Neural cell (in vitro differentiated cells): ENCODE results near the gene FNDC8. TPM values are rescaled to one million over a fixed set of nuclear protein-coding genes. Genes with fewer than 3 reads are reported as not detected.

Experiments used
- H2AFZ ChIP-seq: fragments of 200-600, 300-800 bp; sonication (generic), shearing (Covaris generic); 2 replicates; pipeline ENCODE4 v1.6.0; 2014; ENCODE audit warnings: low read depth, mild to moderate bottlenecking, antibody characterized with exemption, low read length, moderate library complexity
- H3F3A ChIP-seq: fragments of 200-600 bp; shearing (Covaris generic); 2 replicates; pipeline ENCODE4 v1.6.1; 2016; ENCODE audit warnings: mild to moderate bottlenecking, moderate library complexity, mixed read lengths, antibody characterized with exemption, low read length; ENCODE audit not compliant: insufficient read depth, poor library complexity, severe bottlenecking
- H3K27ac ChIP-seq: fragments of 200-600, 300-800 bp; sonication (generic), shearing (Covaris generic); 2 replicates; pipeline ENCODE4 v1.5.1; 2014; ENCODE audit warnings: mild to moderate bottlenecking, low read length, moderate library complexity
- H3K27me3 ChIP-seq: fragments of 300-800, 200-600 bp; sonication (generic), shearing (Covaris generic); 2 replicates; pipeline ENCODE4 v1.6.0; 2014; ENCODE audit warnings: mild to moderate bottlenecking, low read depth, low read length, moderate library complexity; ENCODE audit not compliant: insufficient read depth
- H3K36me3 ChIP-seq: fragments of 300-800, 200-600 bp; sonication (generic), shearing (Covaris generic); 2 replicates; pipeline ENCODE4 v1.5.1; 2014; ENCODE audit warnings: mild to moderate bottlenecking, antibody characterized with exemption, low read length, moderate library complexity; ENCODE audit not compliant: insufficient read depth
- H3K4me2 ChIP-seq: fragments of 300-800, 200-600 bp; sonication (generic), shearing (Covaris generic); 2 replicates; pipeline ENCODE4 v1.6.0; 2014; ENCODE audit warnings: mild to moderate bottlenecking, low read length
- H3K4me3 ChIP-seq: fragments of 300-800, 200-600 bp; sonication (generic), shearing (Covaris generic); 2 replicates; pipeline ENCODE4 v1.5.1; 2014; ENCODE audit warnings: mild to moderate bottlenecking, low read length, moderate library complexity
- H3K79me2 ChIP-seq: fragments of 200-600 bp; shearing (Covaris generic); replicated peaks from 2 replicates; pipeline ENCODE4 v1.6.0; 2014; ENCODE audit warnings: mild to moderate bottlenecking, low read length, moderate library complexity; ENCODE audit not compliant: insufficient read depth
- H3K9ac ChIP-seq: fragments of 300-800, 200-600 bp; sonication (generic), shearing (Covaris generic); 2 replicates; pipeline ENCODE4 v1.6.1; 2016; ENCODE audit warnings: mild to moderate bottlenecking, low read length, mixed read lengths
- H3K9me2 ChIP-seq: fragments of 200-600 bp; shearing (Covaris generic); 2 replicates; pipeline ENCODE4 v1.6.1; 2016; ENCODE audit warnings: mild to moderate bottlenecking, low read length, mixed read lengths; ENCODE audit not compliant: insufficient read depth
- H3K9me3 ChIP-seq: fragments of 200-600, 300-800 bp; sonication (generic), shearing (Covaris generic); 2 replicates; pipeline ENCODE4 v1.6.1; 2016; ENCODE audit warnings: mild to moderate bottlenecking, mixed run types, low read length, moderate library complexity, mixed read lengths
- H4K20me1 ChIP-seq: fragments of 200-600 bp; shearing (Covaris generic); 2 replicates; pipeline ENCODE4 v1.6.1; 2016; ENCODE audit warnings: mild to moderate bottlenecking, mixed run types; ENCODE audit not compliant: insufficient read depth
- CTCF ChIP-seq: fragments of 450-650 bp; IDR thresholded peaks from 2 replicates; pipeline ENCODE4 v1.5.1; 2014; ENCODE audit warnings: antibody characterized with exemption, mild to moderate bottlenecking, moderate library complexity; ENCODE audit not compliant: poor library complexity, severe bottlenecking
- EP300 ChIP-seq: fragments of 450-650 bp; conservative IDR thresholded peaks from 2 replicates; pipeline ENCODE4 v1.6.1; 2014; ENCODE audit warnings: antibody characterized with exemption, mild to moderate bottlenecking, moderate library complexity; ENCODE audit not compliant: poor library complexity, severe bottlenecking
- EZH2 ChIP-seq: fragments of 200-600, 300-800 bp; shearing (Covaris generic), sonication (generic); IDR thresholded peaks from 2 replicates; pipeline ENCODE4 v1.6.1; 2014; ENCODE audit warnings: antibody characterized with exemption, low read length, borderline replicate concordance, mild to moderate bottlenecking; ENCODE audit not compliant: insufficient read depth, poor library complexity, severe bottlenecking
- MXI1 ChIP-seq: fragments of 450-650 bp; conservative IDR thresholded peaks from 2 replicates; pipeline ENCODE4 v1.6.1; 2014; ENCODE audit warnings: antibody characterized with exemption, mild to moderate bottlenecking; ENCODE audit not compliant: poor library complexity, severe bottlenecking
- POLR2AphosphoS5 ChIP-seq: IDR thresholded peaks from 2 replicates; pipeline ENCODE4 v1.6.1; 2012
- RAD21 ChIP-seq: fragments of 450-650 bp; conservative IDR thresholded peaks from 2 replicates; pipeline ENCODE4 v1.6.1; 2014; ENCODE audit warnings: antibody characterized with exemption, mild to moderate bottlenecking, moderate library complexity
- REST ChIP-seq: IDR thresholded peaks from 2 replicates; pipeline ENCODE4 v1.6.1; 2012; ENCODE audit warnings: borderline replicate concordance
- SMC3 ChIP-seq: fragments of 450-650 bp; conservative IDR thresholded peaks from 2 replicates; pipeline ENCODE4 v1.6.1; 2014; ENCODE audit warnings: antibody characterized with exemption, mild to moderate bottlenecking, moderate library complexity; ENCODE audit not compliant: poor library complexity
- TAF1 ChIP-seq: IDR thresholded peaks from 2 replicates; pipeline ENCODE4 v1.6.1; 2012; ENCODE audit warnings: low read depth
- polyA plus RNA-seq: library from polyadenylated mRNA; depleted of rRNA; stranded (reverse); fragments of >200 nt; gene quantifications from 2 replicates; pipeline ENCODE4 v1.2.3, GENCODE V29; 2014

The FNDC8 gene
- polyA plus RNA-seq, 1 donor from 2014 or later, result not detected

- TF ChIP-seq EP300, result no peak
- TF ChIP-seq RAD21, result no peak
- no peak for TF ChIP-seq SMC3
- no peak for TF ChIP-seq MXI1
- TF ChIP-seq CTCF, result no peak
- no peak for TF ChIP-seq REST
- no peak for TF ChIP-seq EZH2
- no peak for TF ChIP-seq POLR2AphosphoS5
- no peak for TF ChIP-seq TAF1
- no peaks in the 10 kb centered on the region for H3K9me3 ChIP-seq
- H3K36me3 ChIP-seq, result no peaks in the 10 kb centered on the region
- no peak overlapping the region for H3K4me3 ChIP-seq
- H3K9ac ChIP-seq, result no peak overlapping the region
- H2AFZ ChIP-seq, result no peak overlapping the region
- H3K79me2 ChIP-seq, result no peaks in the 10 kb centered on the region
- no peak overlapping the region for H3K27ac ChIP-seq
- H3K9me2 ChIP-seq, result no peaks in the 10 kb centered on the region
- H3F3A ChIP-seq, result no peaks in the 10 kb centered on the region
- no peak overlapping the region for H3K4me2 ChIP-seq
- no peaks in the 10 kb centered on the region for H3K27me3 ChIP-seq
- no peaks in the 10 kb centered on the region for H4K20me1 ChIP-seq
Observed at GRCh38 chr17:35155246-35155645, 33.8 kb downstream of the FNDC8 start.

- Histone ChIP-seq H3K79me2 (no peaks in the 10 kb centered on the region), H3F3A (no peaks in the 10 kb centered on the region), H3K27me3 (no peaks in the 10 kb centered on the region), H3K9ac (no peak overlapping the region), H3K27ac (no peak overlapping the region), H4K20me1 (no peaks in the 10 kb centered on the region), H2AFZ (no peak overlapping the region), H3K4me2 (no peak overlapping the region), H3K9me3 (no peaks in the 10 kb centered on the region), H3K9me2 (no peaks in the 10 kb centered on the region), H3K4me3 (no peak overlapping the region), H3K36me3 (no peaks in the 10 kb centered on the region)
- no peak for TF ChIP-seq TAF1
- no peak for TF ChIP-seq REST
- no peak for TF ChIP-seq EP300
- TF ChIP-seq CTCF, result no peak
Observed at GRCh38 chr17:35159940-35160339, 38.5 kb downstream of the FNDC8 start.
